ENCODE data around the gene WDR48.

WDR48 gene

DNA sequence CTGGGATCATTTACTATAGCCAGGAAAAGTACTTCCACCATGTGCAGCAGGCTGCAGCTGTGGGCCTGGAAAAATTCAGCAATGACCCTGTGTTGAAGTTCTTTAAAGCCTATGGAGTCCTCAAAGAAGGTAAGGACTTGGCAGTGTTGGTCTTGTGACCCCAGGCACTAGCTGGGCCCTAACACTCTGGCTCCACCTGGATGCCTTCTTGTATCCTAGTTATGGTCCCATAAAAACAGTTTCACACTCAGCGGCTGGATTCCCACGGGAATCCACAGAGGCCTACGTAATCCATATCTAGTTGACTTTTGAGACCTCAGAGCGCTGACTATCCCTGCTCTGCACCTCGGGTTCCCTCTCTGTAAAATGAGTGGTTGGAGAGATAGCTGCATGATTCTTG, 57.3 kb downstream of the WDR48 start:
- TF ChIP-seq, protein P1, sequence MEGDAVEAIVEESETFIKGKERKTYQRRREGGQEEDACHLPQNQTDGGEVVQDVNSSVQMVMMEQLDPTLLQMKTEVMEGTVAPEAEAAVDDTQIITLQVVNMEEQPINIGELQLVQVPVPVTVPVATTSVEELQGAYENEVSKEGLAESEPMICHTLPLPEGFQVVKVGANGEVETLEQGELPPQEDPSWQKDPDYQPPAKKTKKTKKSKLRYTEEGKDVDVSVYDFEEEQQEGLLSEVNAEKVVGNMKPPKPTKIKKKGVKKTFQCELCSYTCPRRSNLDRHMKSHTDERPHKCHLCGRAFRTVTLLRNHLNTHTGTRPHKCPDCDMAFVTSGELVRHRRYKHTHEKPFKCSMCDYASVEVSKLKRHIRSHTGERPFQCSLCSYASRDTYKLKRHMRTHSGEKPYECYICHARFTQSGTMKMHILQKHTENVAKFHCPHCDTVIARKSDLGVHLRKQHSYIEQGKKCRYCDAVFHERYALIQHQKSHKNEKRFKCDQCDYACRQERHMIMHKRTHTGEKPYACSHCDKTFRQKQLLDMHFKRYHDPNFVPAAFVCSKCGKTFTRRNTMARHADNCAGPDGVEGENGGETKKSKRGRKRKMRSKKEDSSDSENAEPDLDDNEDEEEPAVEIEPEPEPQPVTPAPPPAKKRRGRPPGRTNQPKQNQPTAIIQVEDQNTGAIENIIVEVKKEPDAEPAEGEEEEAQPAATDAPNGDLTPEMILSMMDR (IDR thresholded peaks at IDR 0.05; ENCODE audit: borderline replicate concordance, insufficient read depth, low read depth, low read length): no peak
- no peak overlapping the region for H3K4me3 ChIP-seq (ENCODE audit: low read depth, low read length)

- TF ChIP-seq, protein P1 (IDR thresholded peaks at IDR 0.05; ENCODE audit: borderline replicate concordance, insufficient read depth, low read depth, low read length): no peak
- no peak overlapping the region for H3K4me3 ChIP-seq (ENCODE audit: low read depth, low read length)
Measured at GRCh38 chr3:39110041-39110639, 58.3 kb downstream of the WDR48 start.

DNA sequence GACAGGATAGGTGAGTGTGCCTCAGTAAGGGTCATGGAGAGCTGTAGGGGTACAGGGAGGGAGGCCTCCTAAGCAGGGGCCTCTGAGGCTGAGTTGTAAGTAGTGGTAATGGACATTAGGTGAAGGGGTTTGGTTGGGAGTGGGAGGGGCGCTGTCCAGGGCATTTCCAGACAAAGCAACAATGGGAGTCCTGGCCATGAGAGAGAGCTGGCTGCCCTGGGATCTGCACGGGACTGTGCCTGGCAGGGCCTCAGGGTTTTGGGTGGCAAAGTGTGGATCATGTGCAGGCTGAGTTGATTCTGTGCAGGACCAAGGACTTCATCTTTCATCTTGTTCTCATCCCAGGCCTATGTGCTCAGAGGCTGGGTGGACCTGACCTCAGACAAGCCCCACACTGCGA, 60.3 kb downstream of the WDR48 start:
- TF ChIP-seq, protein P1 (IDR thresholded peaks at IDR 0.05; ENCODE audit: borderline replicate concordance, insufficient read depth, low read depth, low read length): no peak
- H3K4me3 ChIP-seq (ENCODE audit: low read depth, low read length): no peak overlapping the region

GRCh38 chr3:39112535-39112934, 60.7 kb downstream of the WDR48 start:
- no peak overlapping the region for H3K4me3 ChIP-seq (ENCODE audit: low read depth, low read length)
- TF ChIP-seq, protein P1 (IDR thresholded peaks at IDR 0.05; ENCODE audit: borderline replicate concordance, insufficient read depth, low read depth, low read length): no peak

DNA sequence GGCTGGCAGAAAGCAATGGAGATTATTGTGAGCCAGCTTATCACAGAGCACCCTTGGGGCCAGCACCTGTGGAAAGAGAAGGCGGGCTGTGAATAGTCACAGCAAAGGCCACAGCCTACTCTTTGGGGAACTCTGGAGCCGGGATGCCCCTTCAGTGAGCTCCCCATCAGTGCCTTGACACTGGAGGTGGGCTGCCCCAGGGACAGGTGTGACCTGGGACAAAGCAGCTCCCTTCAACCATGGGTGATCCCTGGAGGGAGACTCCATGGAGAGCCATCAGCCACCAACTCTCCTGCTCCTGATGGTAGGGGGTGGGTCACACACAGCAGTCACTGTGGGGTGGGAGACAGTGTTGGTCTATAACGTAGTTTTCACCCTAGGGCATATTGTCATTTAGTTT, 61.5 kb downstream of the WDR48 start:
- TF ChIP-seq, protein P1 (IDR thresholded peaks at IDR 0.05; ENCODE audit: borderline replicate concordance, insufficient read depth, low read depth, low read length): no peak
- no peak overlapping the region for H3K4me3 ChIP-seq (ENCODE audit: low read depth, low read length)

GRCh38 chr3:39114456-39114855, 62.6 kb downstream of the WDR48 start:
- H3K4me3 ChIP-seq (ENCODE audit: low read depth, low read length): no peak overlapping the region
- TF ChIP-seq, protein P1 (IDR thresholded peaks at IDR 0.05; ENCODE audit: borderline replicate concordance, insufficient read depth, low read depth, low read length): no peak

GRCh38 chr3:39115870-39116269, 64.1 kb downstream of the WDR48 start:
- no peak overlapping the region for H3K4me3 ChIP-seq (ENCODE audit: low read depth, low read length)
- TF ChIP-seq, protein P1 (IDR thresholded peaks at IDR 0.05; ENCODE audit: borderline replicate concordance, insufficient read depth, low read depth, low read length): no peak

All from GM12875 (cell line).